Measurements from ENCODE around the gene PCDH12. TPM values are rescaled to one million over a fixed set of nuclear protein-coding genes. Genes with fewer than 3 reads are reported as not detected.
A peak's percentile ranks its signal among the peaks of the same experiment; 100 is the strongest.

The PCDH12 gene
- total and polyA plus RNA-seq, 10 donors, result 2.1 to 72.0 (median 33.4) TPM

- H3K4me1 ChIP-seq, result peaks cover 8 to 32% (median 19%) of the 10 kb centered on the region in 6 donors
- H3K27ac ChIP-seq, result peak overlapping the region in 1 of 8 donors; percentile 44
- H3K9me3 ChIP-seq, result no peaks in the 10 kb centered on the region
- no peak for TF ChIP-seq POLR2A (IDR thresholded peaks at IDR 0.05)
- no peak for TF ChIP-seq CTCF (IDR thresholded peaks at IDR 0.05 in 8 of 11, conservative IDR thresholded peaks at IDR 0.05 in 3 of 11)
- TF ChIP-seq POLR2AphosphoS5 (IDR thresholded peaks at IDR 0.05), result no peak
- intact Hi-C loops (cut with DNase I; ENCODE audit: low total_unique reads), result no loop called here
- H3K27me3 ChIP-seq (replicated peaks in 1 of 7), result peaks cover 0 to 30% (median 0%) of the 10 kb centered on the region in 7 donors
- DNase-seq, result no peak
- 82 to 95% (median 94%) methylated on average over 3 of the region's 3 CpGs for WGBS, 5 donors
- no peak overlapping the region for H3K4me3 ChIP-seq
- no peaks in the 10 kb centered on the region for H3K36me3 ChIP-seq
These were observed 43.2 kb downstream of the PCDH12 start for GRCh38 chr5:141914797-141915196.

GRCh38 chr5:141914199-141914743 is 43.7 kb downstream of the PCDH12 start:
- DNase-seq, result peak; percentile 93

GRCh38 chr5:141913560-141914198 is 44.3 kb downstream of the PCDH12 start:
- Histone ChIP-seq H3K4me3 (peak overlapping the region; percentile 18 to 69 (median 31)), H3K27ac (peak overlapping the region in 3 of 8 donors; percentile 1 to 50 (median 44)), H3K9me3 (no peaks in the 10 kb centered on the region), H3K27me3 (replicated peaks in 1 of 7) (peaks cover 0 to 30% (median 0%) of the 10 kb centered on the region in 7 donors), H3K4me1 (peaks cover 8 to 32% (median 19%) of the 10 kb centered on the region in 6 donors), H3K36me3 (no peaks in the 10 kb centered on the region)
- intact Hi-C loops (cut with DNase I; ENCODE audit: low total_unique reads), result no loop called here
- TF ChIP-seq POLR2A (IDR thresholded peaks at IDR 0.05) (no peak), CTCF (IDR thresholded peaks at IDR 0.05 in 8 of 11, conservative IDR thresholded peaks at IDR 0.05 in 3 of 11) (no peak), POLR2AphosphoS5 (IDR thresholded peaks at IDR 0.05) (no peak)
- 15 to 27% (median 20%) methylated on average over 16 of the region's 16 CpGs for WGBS, 5 donors
- no peak for DNase-seq

More at GRCh38 chr5:141914199-141914743, 43.7 kb downstream of the PCDH12 start:
- H3K27me3 ChIP-seq (replicated peaks in 1 of 7), result peaks cover 0 to 30% (median 0%) of the 10 kb centered on the region in 7 donors
- peak overlapping the region; percentile 18 to 69 (median 31) for H3K4me3 ChIP-seq
- H3K9me3 ChIP-seq, result no peaks in the 10 kb centered on the region
- intact Hi-C loops (cut with DNase I; ENCODE audit: low total_unique reads), result no loop called here
- peak in 2 of 3 donors; percentile 66 to 71 for TF ChIP-seq POLR2AphosphoS5 (IDR thresholded peaks at IDR 0.05)
- peak in 7 of 11 experiments; percentile 18 to 54 (median 35) for TF ChIP-seq CTCF (IDR thresholded peaks at IDR 0.05 in 8 of 11, conservative IDR thresholded peaks at IDR 0.05 in 3 of 11)
- no peak for TF ChIP-seq POLR2A (IDR thresholded peaks at IDR 0.05)
- H3K27ac ChIP-seq, result peak overlapping the region in 3 of 8 donors; percentile 1 to 50 (median 44)
- H3K36me3 ChIP-seq, result no peaks in the 10 kb centered on the region
- 7% methylated on average over 28 to 40 of the region's 40 CpGs for WGBS, 5 donors
- peaks cover 8 to 32% (median 19%) of the 10 kb centered on the region in 6 donors for H3K4me1 ChIP-seq

- 60 to 87% (median 71%) methylated on average over 2 of the region's 2 CpGs; no CpG with 5 or more reads in 1 of the 5 donors for WGBS, 5 donors
- no peaks in the 10 kb centered on the region for H3K36me3 ChIP-seq
- intact Hi-C loops (cut with DNase I; ENCODE audit: low total_unique reads), result no loop called here
- no peak for DNase-seq
- H3K27me3 ChIP-seq (replicated peaks in 1 of 7), result peaks cover 0 to 30% (median 0%) of the 10 kb centered on the region in 7 donors
- no peak for TF ChIP-seq CTCF (IDR thresholded peaks at IDR 0.05 in 8 of 11, conservative IDR thresholded peaks at IDR 0.05 in 3 of 11)
- no peak for TF ChIP-seq POLR2AphosphoS5 (IDR thresholded peaks at IDR 0.05)
- TF ChIP-seq POLR2A (IDR thresholded peaks at IDR 0.05), result no peak
- no peak overlapping the region for H3K4me3 ChIP-seq
- no peaks in the 10 kb centered on the region for H3K9me3 ChIP-seq
- no peak overlapping the region for H3K27ac ChIP-seq
- H3K4me1 ChIP-seq, result peaks cover 8 to 20% (median 15%) of the 10 kb centered on the region in 6 donors
These were observed 47.7 kb downstream of the PCDH12 start for GRCh38 chr5:141910271-141910673.

Measured in spleen (tissue), 11 donors.